Endodermal cell (in vitro differentiated cells): ENCODE data around the gene VTI1A. TPM values are rescaled to one million over a fixed set of nuclear protein-coding genes. Genes with fewer than 3 reads are reported as not detected.

ENCODE experiments used
- DNase-seq: peaks from one replicate; pipeline ENCODE4 v3.0.0-alpha.2; 2017
- H3K27ac ChIP-seq: 2 replicates; pipeline ENCODE4 v1.5.1; 2013; ENCODE audit warnings: mild to moderate bottlenecking, low read depth, low read length, moderate library complexity
- H3K27me3 ChIP-seq: 2 replicates; pipeline ENCODE4 v1.6.1; 2013; ENCODE audit warnings: mild to moderate bottlenecking, low read length, moderate library complexity; ENCODE audit not compliant: insufficient read depth, control insufficient read depth, poor library complexity, severe bottlenecking
- H3K36me3 ChIP-seq: 2 replicates; pipeline ENCODE4 v1.7.0; 2013; ENCODE audit warnings: mild to moderate bottlenecking, low read length, moderate library complexity; ENCODE audit not compliant: control insufficient read depth, insufficient read depth
- H3K4me1 ChIP-seq: one replicate; pipeline ENCODE4 v1.7.0; 2013; ENCODE audit warnings: low read length; ENCODE audit not compliant: control insufficient read depth, insufficient read depth
- H3K4me3 ChIP-seq: 2 replicates; pipeline ENCODE4 v1.5.1; 2013; ENCODE audit warnings: mild to moderate bottlenecking, low read length, moderate library complexity
- H3K9ac ChIP-seq: 2 replicates; pipeline ENCODE4 v1.6.1; 2013; ENCODE audit warnings: mild to moderate bottlenecking, low read length, moderate library complexity; ENCODE audit not compliant: poor library complexity, severe bottlenecking; ENCODE audit errors: extremely low read depth
- H3K9me3 ChIP-seq: 2 replicates; pipeline ENCODE4 v1.6.1; 2013; ENCODE audit warnings: mild to moderate bottlenecking, low read length, moderate library complexity; ENCODE audit not compliant: control insufficient read depth
- H3K27ac Mint-ChIP-seq: 2 replicates; pipeline ENCODE4 v1.8.0; 2020; ENCODE audit warnings: mixed read lengths
- H3K27me3 Mint-ChIP-seq: 2 replicates; pipeline ENCODE4 v1.8.0; 2021; ENCODE audit warnings: mild to moderate bottlenecking, mixed read lengths; ENCODE audit not compliant: insufficient read depth
- H3K36me3 Mint-ChIP-seq: 2 replicates; pipeline ENCODE4 v1.8.0; 2020; ENCODE audit warnings: low read depth, mixed read lengths
- H3K4me1 Mint-ChIP-seq: 2 replicates; pipeline ENCODE4 v1.8.0; 2020; ENCODE audit warnings: mixed read lengths
- H3K4me3 Mint-ChIP-seq: 2 replicates; pipeline ENCODE4 v1.8.0; 2020; ENCODE audit warnings: mild to moderate bottlenecking, moderate library complexity, mixed read lengths
- H3K9me3 Mint-ChIP-seq: 2 replicates; pipeline ENCODE4 v1.8.0; 2020; ENCODE audit warnings: mild to moderate bottlenecking, mixed read lengths
- CTCF ChIP-seq: fragments of 200-600 bp; sonication (generic); conservative IDR thresholded peaks from 2 replicates; pipeline ENCODE4 v1.5.0; 2021; ENCODE audit warnings: antibody characterized with exemption, mild to moderate bottlenecking
- WGBS, 2 experiments: methylation state at CpG; one replicate each; pipeline versions ENCODE4 v1.1.5 to v1.1.7; 2013; ENCODE audit warnings: missing lambda C conversion rate in 2 of 2, mixed read lengths in 1 of 2; ENCODE audit not compliant: insufficient coverage in 1 of 2, insufficient read length in 1 of 2; 5-methylcytosine and 5-hydroxymethylcytosine counted together
- total RNA-seq, 2 donors: library from RNA; stranded (reverse); fragmentation: NEBNext Ultra II Directional in 1 of 2; extraction: Animal tissue kit (Norgen Biotek cat#: 25700) in 1 of 2; gene quantifications; 2 replicates in 1 of 2; 3 replicates in 1 of 2; pipeline ENCODE4 v1.2.1, GENCODE V29; 2021

Gene VTI1A
- total RNA-seq, 2 donors from 2014 or later: 27.0 to 29.9 TPM

- 89 to 92% methylated on average over 4 to 5 of the region's 6 CpGs for WGBS, 2 experiments
- Histone ChIP-seq H3K9me3 (peaks cover 15% of the 10 kb centered on the region), H3K27ac (no peak overlapping the region), H3K4me3 (no peak overlapping the region), H3K36me3 (no peaks in the 10 kb centered on the region), H3K9ac (no peak overlapping the region), H3K4me1 (peaks cover 4% of the 10 kb centered on the region), H3K27me3 (no peaks in the 10 kb centered on the region)
- Mint-ChIP-seq H3K27me3 (no peaks in the 10 kb centered on the region), H3K9me3 (no peaks in the 10 kb centered on the region), H3K4me1 (peaks cover 13% of the 10 kb centered on the region), H3K4me3 (no peak overlapping the region), H3K36me3 (no peaks in the 10 kb centered on the region), H3K27ac (no peak overlapping the region)
- DNase-seq: no peak
- no peak for TF ChIP-seq CTCF
Measured at GRCh38 chr10:112663234-112664125, 216.5 kb downstream of the VTI1A start.

GRCh38 chr10:112666094-112666493 is 219.1 kb downstream of the VTI1A start:
- no peaks in the 10 kb centered on the region for H3K4me1 ChIP-seq
- H3K4me1 Mint-ChIP-seq: peaks cover 4% of the 10 kb centered on the region
- H3K9me3 ChIP-seq: peaks cover 15% of the 10 kb centered on the region
- H3K27ac ChIP-seq: no peak overlapping the region
- H3K4me3 ChIP-seq: no peak overlapping the region
- peaks cover 5% of the 10 kb centered on the region for H3K36me3 Mint-ChIP-seq
- peaks cover 8% of the 10 kb centered on the region for H3K36me3 ChIP-seq
- H3K9ac ChIP-seq: no peak overlapping the region
- no peak overlapping the region for H3K4me3 Mint-ChIP-seq
- no peak for DNase-seq
- no peaks in the 10 kb centered on the region for H3K9me3 Mint-ChIP-seq
- no peaks in the 10 kb centered on the region for H3K27me3 Mint-ChIP-seq
- TF ChIP-seq CTCF: no peak
- no peak overlapping the region for H3K27ac Mint-ChIP-seq
- no peaks in the 10 kb centered on the region for H3K27me3 ChIP-seq

GRCh38 chr10:112669989-112670388 is 223.0 kb downstream of the VTI1A start:
- Mint-ChIP-seq H3K9me3 (no peaks in the 10 kb centered on the region), H3K36me3 (peaks cover 5% of the 10 kb centered on the region), H3K27me3 (no peaks in the 10 kb centered on the region), H3K27ac (no peak overlapping the region), H3K4me1 (peaks cover 14% of the 10 kb centered on the region), H3K4me3 (no peak overlapping the region)
- DNase-seq: no peak
- Histone ChIP-seq H3K27me3 (no peaks in the 10 kb centered on the region), H3K36me3 (peaks cover 8% of the 10 kb centered on the region), H3K9me3 (no peaks in the 10 kb centered on the region), H3K27ac (no peak overlapping the region), H3K4me1 (no peaks in the 10 kb centered on the region), H3K9ac (no peak overlapping the region), H3K4me3 (no peak overlapping the region)
- TF ChIP-seq CTCF: no peak
- WGBS, 2 experiments: 67 to 73% methylated on average over 3 of the region's 4 CpGs
